ENCODE measurements around the gene SPTA1. TPM values are rescaled to one million over a fixed set of nuclear protein-coding genes. Genes with fewer than 3 reads are reported as not detected.

Gene SPTA1
- total and polyA plus RNA-seq, 2 of the 8 experiments (the other 6 are each of a cell fraction or from before 2014, with no cell fraction given): not detected

DNA sequence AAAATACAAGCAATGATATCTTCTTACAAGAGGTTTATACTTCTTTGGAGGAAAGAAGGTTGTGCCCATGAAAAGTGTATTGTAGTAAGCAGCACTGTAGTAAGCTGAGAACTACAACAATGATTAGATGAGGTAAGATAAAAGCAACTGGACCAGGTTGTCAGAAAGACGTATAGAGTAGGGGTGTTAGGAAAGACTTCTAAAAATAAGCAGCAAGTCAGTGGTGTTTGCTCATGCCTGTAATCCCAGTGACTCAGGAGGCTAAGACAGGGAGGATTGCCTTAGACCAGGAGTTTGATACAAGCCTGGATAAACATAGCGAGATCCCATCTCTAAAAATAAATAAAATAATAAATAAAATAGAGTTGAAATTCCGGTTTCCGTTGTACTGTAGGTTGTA is 102.6 kb downstream of the SPTA1 start (continued):
- TF ChIP-seq POLR2AphosphoS5 (IDR thresholded peaks at IDR 0.05; ENCODE audit: low read depth, low read length): no peak
- TF ChIP-seq NANOG (IDR thresholded peaks at IDR 0.05; ENCODE audit: insufficient read depth, low read depth, low read length, poor library complexity, severe bottlenecking): no peak
- TF ChIP-seq CTBP2 (IDR thresholded peaks at IDR 0.05; ENCODE audit: borderline replicate concordance, insufficient read depth, insufficient read length, low read length): no peak
- TF ChIP-seq GTF2F1 (IDR thresholded peaks at IDR 0.05; ENCODE audit: borderline replicate concordance, low read depth, low read length): no peak
- TF ChIP-seq, protein P1, sequence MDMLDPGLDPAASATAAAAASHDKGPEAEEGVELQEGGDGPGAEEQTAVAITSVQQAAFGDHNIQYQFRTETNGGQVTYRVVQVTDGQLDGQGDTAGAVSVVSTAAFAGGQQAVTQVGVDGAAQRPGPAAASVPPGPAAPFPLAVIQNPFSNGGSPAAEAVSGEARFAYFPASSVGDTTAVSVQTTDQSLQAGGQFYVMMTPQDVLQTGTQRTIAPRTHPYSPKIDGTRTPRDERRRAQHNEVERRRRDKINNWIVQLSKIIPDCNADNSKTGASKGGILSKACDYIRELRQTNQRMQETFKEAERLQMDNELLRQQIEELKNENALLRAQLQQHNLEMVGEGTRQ (IDR thresholded peaks at IDR 0.05; ENCODE audit: low read length): no peak
- TF ChIP-seq BACH1 (IDR thresholded peaks at IDR 0.05; ENCODE audit: low read length): no peak
- TF ChIP-seq RXRA (IDR thresholded peaks at IDR 0.05; ENCODE audit: insufficient read depth, low read depth, low read length): no peak
